DMS114 treated with DMSO at 0.1 percent for 48 hours (cell line): ENCODE results near the gene SIPA1L3.
"Not testable (repeated sequence)": the region's sequence is repeated elsewhere in the genome, so short reads cannot be mapped to it uniquely, and the experiment has no call there.

Experiments
- DNase-seq: peaks from one replicate; lab custom pipeline; 2025; ENCODE audit not compliant: unreplicated experiment; lab: John Stamatoyannopoulos, UW

SIPA1L3 gene

DNA sequence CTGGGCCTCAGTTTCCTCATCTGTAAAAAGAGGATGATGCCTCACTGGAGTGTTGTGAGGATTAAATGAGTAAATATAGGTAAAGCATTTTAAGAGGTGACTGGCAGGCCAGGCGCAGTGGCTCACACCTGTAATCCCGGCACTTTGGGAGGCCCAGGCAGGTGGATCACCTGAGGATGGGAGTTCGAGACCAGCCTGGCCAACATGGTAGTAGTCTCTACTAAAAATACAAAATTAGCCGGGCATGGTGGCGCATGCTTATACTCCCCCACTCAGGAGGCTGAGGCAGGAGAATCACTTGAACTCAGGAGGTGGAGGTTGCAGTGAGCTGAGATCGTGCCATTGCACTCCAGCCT, 317.8 kb downstream of the SIPA1L3 start:
- DNase-seq: not testable (repeated sequence)

DNA sequence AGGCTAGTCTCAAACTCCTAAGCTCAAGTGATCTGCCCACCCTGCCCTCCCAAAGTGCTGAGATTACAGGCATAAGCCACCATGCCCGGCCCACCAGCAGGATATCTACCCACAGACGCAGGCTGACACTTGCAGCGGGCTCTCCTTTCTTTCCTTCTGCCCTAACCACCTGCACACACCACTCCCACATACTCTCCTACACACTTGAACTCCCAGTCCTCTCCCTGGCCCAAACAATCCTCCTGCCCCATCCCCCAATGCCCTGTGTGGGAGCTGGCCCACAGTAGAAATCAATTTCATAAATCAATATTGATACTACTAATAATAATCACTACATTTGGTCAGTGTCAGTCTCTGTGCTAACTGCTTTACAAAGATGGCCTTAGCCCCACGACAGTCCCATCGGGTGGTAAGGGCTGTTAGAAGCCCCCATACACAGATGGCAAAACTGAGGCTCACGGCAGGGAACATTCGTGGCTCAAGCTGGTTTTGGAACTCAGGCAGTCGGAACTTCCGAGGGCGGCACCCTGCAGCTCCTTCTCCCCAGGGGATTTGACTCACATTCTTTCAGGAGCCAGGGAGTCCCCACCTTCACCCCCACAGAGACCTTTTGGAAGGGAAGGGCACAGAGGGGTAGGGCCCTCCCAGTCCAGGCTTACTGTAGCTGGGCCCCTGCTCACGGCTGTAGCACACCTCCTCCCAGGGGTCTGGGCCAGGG, 320.4 kb downstream of the SIPA1L3 start:
- DNase-seq: no peak

DNA sequence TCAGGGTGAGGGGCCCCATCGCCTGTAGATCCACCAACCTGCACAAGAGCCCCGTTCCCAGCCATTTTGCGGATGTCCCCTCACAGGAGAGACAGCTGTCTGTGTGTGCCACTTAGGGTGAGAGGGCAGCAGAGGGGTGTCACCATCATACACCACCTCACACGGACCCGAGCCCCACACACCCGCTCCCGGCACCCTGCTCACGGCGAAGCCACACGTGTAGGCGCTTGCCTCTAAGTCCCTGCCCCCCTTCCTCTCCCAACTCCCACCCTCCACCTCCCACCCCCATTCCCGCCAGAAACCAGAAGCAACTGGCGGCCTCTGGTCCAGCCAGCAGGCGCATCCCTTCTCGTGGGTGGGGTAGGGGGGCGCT, 321.0 kb downstream of the SIPA1L3 start:
- no peak for DNase-seq

DNA sequence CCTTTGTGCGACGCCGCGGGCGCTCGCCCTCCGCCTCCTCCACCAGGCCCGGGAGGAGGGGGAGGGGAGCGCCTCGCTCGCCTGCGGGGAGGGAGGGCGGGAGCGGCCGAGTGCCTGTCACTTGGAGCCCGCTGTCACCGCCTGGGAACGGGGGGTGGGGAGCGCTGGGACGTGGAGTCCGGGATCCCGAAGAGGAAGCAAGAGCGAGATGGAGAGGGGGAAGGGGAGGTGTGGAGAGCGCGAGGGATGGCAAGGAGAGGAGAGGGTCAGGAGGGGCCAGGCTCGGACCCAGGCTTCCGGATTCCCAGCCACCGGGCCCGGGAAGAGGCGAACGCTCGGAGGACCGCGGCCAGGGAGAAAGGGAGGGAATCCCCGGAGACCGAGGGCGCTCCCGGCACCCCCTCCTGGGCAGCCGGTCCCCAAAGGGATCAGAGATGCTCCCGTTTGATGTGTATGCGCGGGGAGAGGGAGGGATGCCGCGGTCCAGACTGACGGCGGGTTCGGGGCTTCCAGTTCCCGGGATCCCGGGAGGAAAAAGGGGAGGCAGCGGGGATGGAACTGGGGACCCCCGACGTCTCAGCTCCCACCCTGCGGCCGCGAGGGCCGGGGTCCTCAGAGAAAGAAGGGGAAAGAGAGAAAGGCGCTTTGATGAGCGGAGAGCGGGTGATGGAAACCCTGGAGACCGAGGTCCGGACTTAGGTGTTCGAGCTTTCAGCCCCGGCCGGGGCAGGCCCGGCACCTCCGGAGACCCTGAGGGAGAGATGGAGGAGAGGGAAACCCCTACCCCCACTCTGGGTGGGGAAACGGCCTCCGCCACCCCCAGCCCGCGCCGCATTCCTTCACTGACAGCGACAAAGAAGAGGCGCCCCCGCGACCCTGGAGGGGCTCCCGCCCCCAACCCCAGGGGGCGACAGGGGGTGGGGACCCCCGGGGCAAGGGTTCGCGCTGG, 321.8 kb downstream of the SIPA1L3 start:
- no peak for DNase-seq

DNA sequence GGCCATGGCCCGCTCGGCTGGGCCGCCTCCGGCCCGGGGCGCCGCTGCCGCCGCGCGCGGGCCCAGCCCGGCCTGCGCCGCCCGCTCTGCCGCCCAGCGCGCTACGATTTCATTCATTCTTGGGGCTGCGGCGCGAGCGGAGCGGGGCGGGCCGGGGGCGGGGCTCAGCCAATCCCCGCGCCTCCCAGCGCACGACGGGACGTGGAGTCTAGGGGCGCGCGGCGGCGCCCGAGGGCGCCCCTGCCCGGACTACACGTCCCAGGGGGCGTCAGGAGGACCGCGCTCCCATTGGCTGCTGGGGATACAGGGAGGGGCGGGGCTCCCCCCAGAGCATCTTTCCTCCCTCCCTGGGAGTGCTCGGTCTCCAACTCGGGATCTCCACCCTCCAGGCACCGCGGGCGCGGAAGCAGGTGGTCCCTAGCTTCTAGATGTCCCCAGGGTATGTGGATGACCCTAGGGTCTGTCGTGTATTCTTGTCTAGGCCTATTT, 322.6 kb downstream of the SIPA1L3 start:
- peak; percentile 86 for DNase-seq

DNA sequence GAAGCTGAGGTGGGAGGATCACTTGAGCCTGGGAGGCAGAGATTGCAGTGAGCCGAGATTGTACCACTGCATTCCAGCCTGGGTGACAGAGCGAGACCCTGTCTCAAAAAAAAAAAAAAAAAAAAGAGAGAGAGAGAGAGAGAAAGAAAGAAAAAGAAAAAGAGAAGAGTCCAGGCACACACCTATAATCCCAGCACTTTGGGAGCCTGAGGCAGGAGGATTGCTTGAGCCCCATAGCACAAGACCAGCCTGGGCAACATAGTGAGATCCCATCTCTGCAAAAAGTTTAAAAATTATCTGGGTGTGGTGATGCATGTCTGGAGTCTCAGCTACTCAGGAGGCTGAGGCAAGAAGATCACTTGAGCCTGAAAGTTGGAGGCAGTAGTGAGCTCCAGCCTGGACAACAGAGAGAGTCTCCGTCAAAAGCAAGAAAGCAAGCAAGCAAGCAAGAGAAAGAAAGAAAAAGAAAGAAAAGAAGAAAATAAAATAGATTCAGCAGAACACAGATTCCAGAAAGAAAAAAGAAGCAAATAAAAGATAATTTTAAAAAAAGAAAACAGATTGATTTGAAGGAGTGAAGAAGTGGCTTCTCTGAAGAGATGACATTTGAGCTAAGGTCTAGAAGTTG, 323.6 kb downstream of the SIPA1L3 start:
- not testable (repeated sequence) for DNase-seq

DNA sequence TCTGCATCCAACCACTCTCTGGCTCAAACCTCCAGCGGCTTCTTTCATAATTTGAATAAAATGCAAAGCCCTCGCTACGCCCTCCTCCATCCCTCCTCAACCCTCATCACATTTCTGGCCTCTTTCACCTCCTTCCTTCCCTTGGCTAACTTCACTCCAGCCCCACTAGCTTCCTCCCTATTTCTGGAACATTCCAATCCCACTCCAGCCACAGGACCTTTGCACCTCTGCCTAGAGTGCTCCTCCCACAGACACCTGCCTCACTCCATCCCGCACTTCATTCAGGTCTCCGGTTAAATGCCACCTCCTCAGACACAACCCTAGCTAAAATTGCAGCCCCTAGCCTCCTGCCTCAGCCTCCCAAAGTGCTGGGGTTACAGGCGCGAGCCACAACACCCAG, 324.9 kb downstream of the SIPA1L3 start:
- DNase-seq: no peak

DNA sequence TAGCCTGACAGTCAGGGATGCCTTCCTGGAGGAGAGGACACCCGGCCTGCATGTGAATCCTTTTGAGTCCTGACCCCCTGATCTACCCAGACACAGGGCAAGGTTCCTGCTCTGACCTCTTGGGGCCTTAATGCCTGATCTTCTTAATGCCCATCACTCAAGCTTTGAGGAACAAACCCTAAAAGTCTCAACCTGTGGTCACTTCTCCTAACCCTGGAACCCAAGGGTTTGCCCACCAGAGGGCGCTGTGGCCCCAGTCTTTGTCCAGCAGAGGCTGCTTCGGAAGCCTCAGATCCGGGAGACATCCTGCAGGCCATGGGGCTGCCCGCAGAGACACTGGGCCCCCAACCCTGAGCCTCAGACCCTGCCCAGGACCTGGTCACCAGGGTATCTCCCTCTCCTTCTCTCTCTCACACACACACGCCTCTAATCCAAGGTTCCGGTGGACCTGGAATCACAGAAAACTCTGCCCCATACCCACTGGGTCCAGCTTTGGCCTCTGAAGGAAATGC, 326.8 kb downstream of the SIPA1L3 start:
- DNase-seq: peak; percentile 56

DNA sequence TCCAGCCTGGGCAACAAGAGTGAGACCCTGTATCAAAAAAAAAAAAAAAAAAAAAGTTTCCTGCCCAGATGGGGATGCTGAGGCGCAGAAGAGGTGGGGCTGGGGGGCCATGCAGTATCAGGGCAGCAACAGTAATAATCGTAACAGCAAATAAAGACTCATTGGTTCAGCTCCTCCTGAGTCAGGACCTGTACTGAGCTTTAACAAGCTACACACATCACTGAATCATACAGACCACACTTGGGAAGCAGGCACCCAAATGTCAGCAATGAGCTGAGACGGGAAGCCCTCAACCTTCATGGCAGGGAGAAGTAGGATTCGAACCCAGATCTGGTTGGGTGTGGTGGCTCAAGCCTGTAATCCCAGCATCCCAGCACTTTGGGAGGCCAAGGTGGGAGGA, 327.6 kb downstream of the SIPA1L3 start:
- DNase-seq: no peak

DNA sequence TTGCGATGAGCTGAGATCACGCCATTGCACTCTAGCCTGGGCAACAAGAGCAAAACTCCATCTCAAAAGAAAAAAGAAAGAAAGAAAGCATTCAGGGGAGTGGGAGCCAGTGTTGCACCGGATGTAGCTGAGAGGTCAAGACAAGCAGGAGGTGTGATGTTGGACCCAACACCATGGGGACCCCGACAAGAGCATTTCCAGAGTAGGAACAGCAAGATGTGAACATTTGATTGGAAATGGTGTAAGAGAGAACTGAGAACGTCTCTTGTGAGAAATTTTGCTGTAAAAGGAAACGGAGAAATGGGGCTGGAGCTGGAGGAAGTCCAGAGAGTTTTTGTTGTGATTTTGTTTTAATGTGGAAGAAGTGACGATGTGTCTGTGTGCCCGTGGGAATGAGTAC, 332.8 kb downstream of the SIPA1L3 start:
- no peak for DNase-seq

DNA sequence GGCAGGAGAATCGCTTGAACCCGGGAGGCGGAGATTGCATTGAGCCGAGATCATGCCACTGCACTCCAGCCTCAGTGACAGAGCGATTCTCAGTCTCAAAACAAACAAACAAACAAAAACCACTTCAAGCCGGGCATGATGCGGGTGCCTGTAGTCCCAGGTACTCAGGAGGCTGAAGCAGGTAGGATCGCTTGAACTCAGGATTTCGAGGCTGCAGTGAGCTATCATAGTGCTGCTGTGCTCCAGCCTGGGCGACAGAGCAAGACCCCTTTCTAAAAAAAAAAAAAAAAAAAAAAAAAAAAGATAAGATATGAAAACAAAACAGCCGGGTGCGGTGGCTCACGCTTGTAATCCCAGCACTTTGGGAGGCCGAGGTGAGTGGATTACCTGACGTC, 336.3 kb downstream of the SIPA1L3 start:
- no peak for DNase-seq

DNA sequence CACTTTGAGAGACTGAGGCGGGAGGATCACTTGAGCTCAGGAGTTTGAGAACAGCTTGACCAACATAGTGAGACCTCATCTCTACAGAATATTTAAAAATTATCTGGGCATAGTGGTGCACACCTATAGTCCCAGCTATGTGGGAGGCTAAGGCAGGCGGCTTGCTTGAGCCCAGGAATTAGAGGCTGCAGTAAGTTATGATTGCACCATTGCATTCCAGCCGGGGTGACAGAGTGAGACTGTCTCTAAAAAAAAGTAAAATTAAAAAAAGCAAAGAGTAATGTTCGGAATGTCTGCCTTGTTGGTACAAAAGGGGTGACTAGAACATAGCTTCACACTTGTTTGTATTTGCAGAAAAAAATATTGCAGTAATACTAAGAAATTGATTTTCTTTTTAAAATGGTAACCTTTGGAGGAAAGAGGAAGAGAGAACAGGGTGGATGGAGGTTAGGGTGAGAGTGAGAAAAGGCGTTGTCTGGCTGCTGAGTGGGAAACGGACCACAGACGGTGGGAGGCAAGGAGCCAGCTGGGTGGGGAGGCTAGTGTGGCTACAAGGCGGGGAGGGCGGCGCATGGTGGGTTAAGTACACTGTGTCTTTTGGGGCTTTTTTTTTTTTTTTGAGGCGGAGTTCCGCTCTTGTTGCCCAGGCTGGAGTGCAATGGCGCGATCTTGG, 339.0 kb downstream of the SIPA1L3 start:
- DNase-seq: no peak

DNA sequence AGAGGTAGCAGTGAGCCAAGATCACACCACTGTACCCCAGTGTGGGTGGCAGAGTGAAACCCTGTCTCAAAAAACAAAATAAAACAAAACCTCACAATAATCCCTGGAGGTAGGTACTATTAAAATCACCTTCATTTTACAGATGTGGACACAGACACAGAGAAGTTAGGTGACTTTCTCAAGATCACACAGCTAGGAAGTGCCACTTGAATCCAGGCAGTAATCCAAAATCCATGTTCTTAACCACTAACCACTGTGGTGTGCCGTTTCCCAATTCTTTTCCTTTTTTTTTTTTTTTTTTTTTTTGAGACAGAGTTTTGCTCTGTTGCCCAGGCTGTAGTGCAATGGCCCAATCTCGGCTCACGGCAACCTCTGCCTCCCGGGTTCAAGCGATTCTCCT, 340.1 kb downstream of the SIPA1L3 start:
- DNase-seq: no peak

DNA sequence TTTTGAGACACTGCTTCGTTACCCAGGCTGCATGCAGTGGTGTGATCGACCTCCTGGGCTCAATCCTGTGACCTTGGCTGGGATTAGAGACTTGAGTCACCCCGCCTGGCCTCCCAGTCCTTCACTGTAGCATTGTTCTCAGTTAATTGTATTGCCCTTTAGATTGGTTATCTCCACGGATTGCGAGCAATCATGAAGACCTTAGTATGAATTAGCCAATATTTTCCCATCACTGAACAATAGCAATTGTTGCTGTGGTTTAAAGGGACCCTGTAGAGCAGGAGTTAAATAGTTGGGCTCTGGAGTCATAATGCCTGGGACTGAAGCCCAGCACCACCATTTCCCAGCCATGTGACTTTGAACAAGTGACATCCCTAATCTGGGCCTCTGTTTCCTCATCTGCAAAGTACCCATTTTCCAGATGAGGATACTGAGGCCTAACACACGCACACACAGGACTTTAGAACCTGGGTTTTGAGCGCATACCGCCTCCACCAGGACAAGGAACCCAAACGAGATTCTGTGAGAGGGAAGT, 340.8 kb downstream of the SIPA1L3 start:
- DNase-seq: no peak

DNA sequence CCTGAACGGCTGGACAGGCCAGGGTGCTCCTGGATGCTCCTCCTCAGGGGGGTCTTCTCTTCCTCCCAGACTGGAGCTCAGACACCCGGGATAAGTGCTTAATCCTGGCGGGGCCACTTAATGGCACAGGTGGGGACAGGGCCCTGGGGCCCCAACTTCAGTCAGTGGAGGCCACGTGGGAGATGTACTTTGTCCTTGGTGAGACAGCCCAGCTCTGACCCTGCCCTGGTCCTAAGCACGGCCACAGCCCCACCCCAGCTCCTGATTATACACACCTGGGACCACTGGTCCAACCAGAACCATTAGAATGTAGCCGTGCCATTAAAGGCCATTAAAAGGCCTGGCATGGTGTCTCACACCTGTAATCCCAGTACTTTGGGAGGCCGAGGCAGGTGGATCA, 341.4 kb downstream of the SIPA1L3 start:
- DNase-seq: no peak

DNA sequence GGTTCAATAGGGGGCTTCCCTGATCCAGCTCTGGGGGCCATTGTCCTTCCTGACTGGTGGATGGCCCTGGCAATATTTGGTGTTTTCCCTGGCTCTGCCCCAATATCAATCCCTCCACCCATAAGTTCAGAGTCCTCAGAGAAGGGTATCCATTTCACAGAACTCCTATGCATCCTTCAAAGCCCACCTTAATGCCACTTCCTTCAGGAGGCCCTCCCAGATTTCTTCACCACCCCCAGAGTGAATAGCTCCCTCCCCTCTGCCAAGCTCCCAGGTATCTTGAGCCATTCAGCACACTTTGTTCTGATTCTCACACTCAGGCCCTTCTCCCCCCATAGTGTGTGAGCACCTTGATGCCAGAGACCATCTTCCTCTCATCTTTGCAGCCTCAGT, 343.4 kb downstream of the SIPA1L3 start:
- no peak for DNase-seq

DNA sequence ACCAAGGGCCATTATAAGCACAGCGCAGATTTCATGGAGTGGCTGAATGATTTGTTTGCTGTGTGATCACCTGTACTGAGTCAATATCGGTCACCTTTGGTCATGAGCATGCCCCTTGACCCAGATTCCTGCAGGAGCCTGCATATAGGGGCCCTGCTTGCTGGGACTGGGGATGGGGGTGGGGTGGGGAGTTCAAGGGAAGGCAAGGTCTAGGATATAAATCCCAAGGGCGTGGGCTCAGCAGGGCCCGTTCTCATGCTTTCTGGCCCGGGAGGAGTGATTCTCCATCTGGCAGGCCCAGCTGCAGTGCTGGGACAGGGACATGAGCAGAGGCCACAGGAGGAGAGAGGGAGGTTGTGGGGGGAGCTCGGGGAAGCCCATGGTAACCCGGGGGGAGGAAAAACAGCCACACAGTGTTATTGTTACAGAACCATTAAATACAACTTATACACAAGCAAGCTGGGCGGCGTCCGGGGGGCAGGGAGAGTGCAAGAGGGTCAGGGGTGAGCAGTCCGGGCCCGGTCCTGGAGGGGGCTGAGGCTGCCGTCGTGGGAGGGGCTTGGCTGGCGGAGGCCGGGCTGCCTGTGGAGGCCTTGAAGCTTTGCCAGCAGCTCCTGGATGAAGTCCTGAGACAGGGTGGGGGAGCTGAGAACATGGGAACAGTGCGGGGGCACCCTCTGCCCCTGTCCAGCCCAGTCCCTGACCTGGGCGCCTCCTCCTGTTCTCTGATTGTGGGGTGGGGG, 344.0 kb downstream of the SIPA1L3 start:
- DNase-seq: no peak

DNA sequence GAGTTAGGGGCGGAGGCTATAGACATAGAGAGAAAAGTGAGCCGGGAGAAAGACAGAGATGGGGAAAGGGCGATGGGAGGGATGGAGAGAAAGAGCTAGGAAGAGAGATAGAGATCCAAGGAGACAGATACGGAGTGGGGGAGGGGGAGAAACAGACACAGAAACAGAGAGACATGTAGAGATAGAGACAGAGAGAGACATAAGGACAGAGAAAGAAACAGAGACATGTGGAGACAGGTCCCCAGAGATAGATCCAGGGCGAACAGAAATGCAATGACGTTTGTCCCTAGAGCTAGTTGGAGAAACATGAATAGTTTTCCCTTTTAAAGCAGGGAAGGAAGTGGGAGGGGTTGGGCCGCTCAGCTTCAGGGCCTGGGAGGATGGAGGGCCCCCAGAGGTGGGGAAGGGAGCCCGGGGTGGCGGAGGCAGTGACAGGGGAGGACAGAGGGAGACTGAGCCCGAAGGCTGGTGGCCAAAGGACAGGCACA, 344.6 kb downstream of the SIPA1L3 start:
- DNase-seq: no peak

DNA sequence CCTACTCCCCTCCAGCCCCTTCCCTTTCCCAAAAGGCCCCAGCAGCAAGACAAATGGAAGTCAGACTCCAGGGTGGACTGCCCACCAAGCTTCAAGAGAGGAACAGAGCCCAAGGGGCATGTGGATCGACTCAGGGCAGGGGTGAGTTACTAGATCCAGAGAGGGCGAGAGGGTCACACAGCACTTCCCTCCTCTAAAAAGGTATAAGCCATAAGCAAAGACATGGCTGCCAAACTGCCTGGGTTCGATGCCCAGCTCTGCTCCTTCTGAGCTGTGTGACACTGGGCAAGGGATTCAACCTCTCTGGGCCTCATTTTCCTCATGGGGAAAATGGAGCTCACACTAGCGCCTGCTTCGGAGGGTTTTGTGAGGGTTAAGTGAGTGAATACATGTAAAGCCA, 345.4 kb downstream of the SIPA1L3 start:
- no peak for DNase-seq
